Measurements from ENCODE around the gene ZFAND6.

GRCh38 chr15:80073197-80073596 lies 13.7 kb downstream of the ZFAND6 start:
- TF ChIP-seq, protein P1, sequence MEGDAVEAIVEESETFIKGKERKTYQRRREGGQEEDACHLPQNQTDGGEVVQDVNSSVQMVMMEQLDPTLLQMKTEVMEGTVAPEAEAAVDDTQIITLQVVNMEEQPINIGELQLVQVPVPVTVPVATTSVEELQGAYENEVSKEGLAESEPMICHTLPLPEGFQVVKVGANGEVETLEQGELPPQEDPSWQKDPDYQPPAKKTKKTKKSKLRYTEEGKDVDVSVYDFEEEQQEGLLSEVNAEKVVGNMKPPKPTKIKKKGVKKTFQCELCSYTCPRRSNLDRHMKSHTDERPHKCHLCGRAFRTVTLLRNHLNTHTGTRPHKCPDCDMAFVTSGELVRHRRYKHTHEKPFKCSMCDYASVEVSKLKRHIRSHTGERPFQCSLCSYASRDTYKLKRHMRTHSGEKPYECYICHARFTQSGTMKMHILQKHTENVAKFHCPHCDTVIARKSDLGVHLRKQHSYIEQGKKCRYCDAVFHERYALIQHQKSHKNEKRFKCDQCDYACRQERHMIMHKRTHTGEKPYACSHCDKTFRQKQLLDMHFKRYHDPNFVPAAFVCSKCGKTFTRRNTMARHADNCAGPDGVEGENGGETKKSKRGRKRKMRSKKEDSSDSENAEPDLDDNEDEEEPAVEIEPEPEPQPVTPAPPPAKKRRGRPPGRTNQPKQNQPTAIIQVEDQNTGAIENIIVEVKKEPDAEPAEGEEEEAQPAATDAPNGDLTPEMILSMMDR (conservative IDR thresholded peaks at IDR 0.05 in 1 of 2, IDR thresholded peaks at IDR 0.05 in 1 of 2; ENCODE audit: low read depth in 1 of 2, low read length in 2 of 2): no peak
- TF ChIP-seq EZH2 (IDR thresholded peaks at IDR 0.05; ENCODE audit: low read length, missing control alignments): no peak
